ENCODE measurements around the gene SNU13.
"Not testable (repeated sequence)": the region's sequence is repeated elsewhere in the genome, so short reads cannot be mapped to it uniquely, and the experiment has no call there.

SNU13 gene

GRCh38 chr22:41688365-41689211 is at the start of gene SNU13:
TSS of gene SNU13 (minus strand) at chr22:41688867. CDS start at chr22:41688796, 71 bp downstream.
- DNase-seq: peak; percentile 91

GRCh38 chr22:41733241-41733640 is 44.6 kb upstream of the SNU13 start:
- not testable (repeated sequence) for DNase-seq

GRCh38 chr22:41732096-41732772 is 43.6 kb upstream of the SNU13 start:
- DNase-seq: no peak

GRCh38 chr22:41731609-41732008 is 42.9 kb upstream of the SNU13 start:
- no peak for DNase-seq

GRCh38 chr22:41725510-41726110 is 36.9 kb upstream of the SNU13 start:
- DNase-seq: no peak

- DNase-seq: no peak
These were observed 33.8 kb upstream of the SNU13 start for GRCh38 chr22:41722496-41722895.

- DNase-seq: no peak
These were observed 24.3 kb upstream of the SNU13 start for GRCh38 chr22:41713004-41713403.

- DNase-seq: no peak
These were observed 20.7 kb upstream of the SNU13 start for GRCh38 chr22:41709341-41709740.

- no peak for DNase-seq
These were observed 14.1 kb upstream of the SNU13 start for GRCh38 chr22:41702763-41703162.

GRCh38 chr22:41700108-41700364 is 11.4 kb upstream of the SNU13 start:
- DNase-seq: no peak

- DNase-seq: peak; percentile 78
These were observed 10.8 kb upstream of the SNU13 start, which contains the start of gene MEI1 for GRCh38 chr22:41699264-41700107. TSS of gene MEI1 (plus strand) at chr22:41699503. CDS start at chr22:41699539, 36 bp downstream.

GRCh38 chr22:41697126-41697775 is 8.6 kb upstream of the SNU13 start:
- peak; percentile 88 for DNase-seq

- DNase-seq: no peak
These were observed 8.0 kb upstream of the SNU13 start for GRCh38 chr22:41696703-41697102.

- DNase-seq: no peak
These were observed 6.5 kb upstream of the SNU13 start for GRCh38 chr22:41695211-41695610.

- DNase-seq: no peak
These were observed 1.8 kb upstream of the SNU13 start for GRCh38 chr22:41690476-41690875.

GRCh38 chr22:41687901-41688364 is 734 bp downstream of the SNU13 start:
- no peak for DNase-seq

GRCh38 chr22:41686890-41687289 is 1.8 kb downstream of the SNU13 start:
- DNase-seq: not testable (repeated sequence)

GRCh38 chr22:41684194-41684593 is 4.5 kb downstream of the SNU13 start:
- DNase-seq: no peak

GRCh38 chr22:41683616-41684015 is 5.1 kb downstream of the SNU13 start:
- no peak for DNase-seq

GRCh38 chr22:41683052-41683451 is 5.6 kb downstream of the SNU13 start:
- no peak for DNase-seq

GRCh38 chr22:41682033-41682807 is 6.4 kb downstream of the SNU13 start:
- DNase-seq: peak; percentile 82

- DNase-seq: no peak
These were observed 7.1 kb downstream of the SNU13 start for GRCh38 chr22:41681616-41682015.

Measured in fibroblast of upper back skin (primary cell).